HuH-7 (cell line): ENCODE results near the gene PIWIL4.
"Not testable (repeated sequence)": the region's sequence is repeated elsewhere in the genome, so short reads cannot be mapped to it uniquely, and the experiment has no call there.

Experiments
- DNase-seq: peaks from one replicate; pipeline ENCODE4 v3.0.0; 2011; ENCODE audit warnings: low spot score

The PIWIL4 gene

DNA sequence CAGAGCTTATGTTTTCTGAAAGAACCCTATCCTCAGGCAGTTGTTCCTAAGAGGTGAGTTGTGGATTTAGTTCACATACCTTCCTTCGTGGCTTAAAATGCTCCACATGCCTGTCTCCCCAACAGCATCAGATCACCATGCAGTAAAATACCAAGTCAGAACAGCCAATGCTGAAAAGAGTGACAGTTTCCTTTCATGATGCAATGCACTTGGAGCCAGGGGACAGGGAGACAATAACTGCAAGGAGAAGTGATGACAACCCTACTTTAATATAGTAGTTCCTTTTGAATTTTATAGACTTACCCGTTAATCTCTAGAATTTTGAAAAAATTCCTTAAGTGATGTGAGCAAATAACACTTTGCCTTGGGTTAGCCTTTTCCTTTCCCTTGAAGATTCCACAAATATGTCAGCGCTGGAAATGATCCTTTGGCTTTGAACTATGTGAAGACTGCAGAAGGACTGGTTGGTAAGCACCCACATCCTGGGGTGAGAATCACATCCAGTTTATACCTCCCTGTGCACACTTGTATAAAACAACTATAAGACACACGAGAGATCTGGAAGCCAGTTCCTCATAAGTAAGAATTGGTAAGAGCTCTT is 71.2 kb downstream of the PIWIL4 start:
- DNase-seq = no peak

DNA sequence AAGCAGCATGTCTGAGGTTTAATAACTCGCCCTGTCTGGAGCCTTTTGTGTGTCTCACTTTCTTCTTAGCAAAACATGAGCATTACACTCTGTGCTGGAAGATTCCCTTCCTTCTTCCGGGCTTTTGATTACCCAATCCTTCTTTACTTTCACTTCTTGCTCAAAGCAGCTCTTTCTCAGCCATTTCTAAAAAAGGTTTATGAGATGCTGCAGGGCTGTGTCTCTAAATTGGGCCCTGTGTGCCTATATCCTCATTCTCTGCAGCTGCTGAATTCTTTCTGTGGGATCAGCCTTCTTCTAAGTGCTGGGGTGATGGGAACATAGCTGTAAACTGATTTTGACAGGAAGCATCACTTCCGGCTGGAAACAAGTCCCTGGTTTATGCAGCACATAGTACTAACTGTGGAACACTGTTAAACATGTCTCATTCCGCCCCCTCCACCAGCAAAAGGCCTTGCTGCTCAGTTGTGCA is 71.8 kb downstream of the PIWIL4 start:
- no peak for DNase-seq

DNA sequence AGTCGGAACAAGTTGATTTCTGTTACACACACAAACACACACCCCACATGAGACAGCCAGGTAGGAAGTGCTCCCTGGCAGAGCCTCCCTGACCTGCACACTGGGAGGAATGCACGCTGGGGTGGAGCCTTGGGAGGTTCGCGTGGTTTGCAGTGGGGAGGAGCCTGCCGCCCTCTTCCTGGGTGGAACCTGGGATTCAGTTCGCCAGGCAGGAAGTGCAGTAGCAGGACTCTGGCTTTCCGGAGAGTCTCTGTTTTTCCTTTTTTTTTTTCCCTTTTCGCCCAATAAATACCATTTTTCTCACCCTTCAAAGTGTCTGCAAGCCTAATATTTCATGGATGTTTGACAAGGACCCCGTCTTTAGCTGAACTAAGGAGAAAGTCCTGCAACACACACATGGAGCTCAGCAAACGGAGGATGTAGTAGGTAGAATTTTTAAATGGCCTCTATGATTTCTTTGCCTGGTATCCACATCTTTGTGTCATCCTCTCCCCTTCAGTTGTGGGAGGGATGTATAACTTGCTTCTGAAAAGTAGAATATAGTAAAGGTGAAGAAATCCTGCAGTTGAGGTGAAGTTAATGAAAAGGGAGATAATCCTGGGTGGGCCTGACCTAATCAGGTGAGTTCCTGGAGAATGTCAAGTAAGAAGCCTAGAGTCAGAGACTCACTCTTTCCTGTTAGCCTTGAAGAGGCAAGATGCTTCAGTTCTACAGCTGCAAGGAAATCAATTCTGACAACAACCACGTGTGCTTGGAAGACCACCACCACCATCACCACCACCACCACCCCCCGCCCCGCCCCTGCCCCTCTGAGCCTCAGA is 72.9 kb downstream of the PIWIL4 start:
- DNase-seq = no peak

DNA sequence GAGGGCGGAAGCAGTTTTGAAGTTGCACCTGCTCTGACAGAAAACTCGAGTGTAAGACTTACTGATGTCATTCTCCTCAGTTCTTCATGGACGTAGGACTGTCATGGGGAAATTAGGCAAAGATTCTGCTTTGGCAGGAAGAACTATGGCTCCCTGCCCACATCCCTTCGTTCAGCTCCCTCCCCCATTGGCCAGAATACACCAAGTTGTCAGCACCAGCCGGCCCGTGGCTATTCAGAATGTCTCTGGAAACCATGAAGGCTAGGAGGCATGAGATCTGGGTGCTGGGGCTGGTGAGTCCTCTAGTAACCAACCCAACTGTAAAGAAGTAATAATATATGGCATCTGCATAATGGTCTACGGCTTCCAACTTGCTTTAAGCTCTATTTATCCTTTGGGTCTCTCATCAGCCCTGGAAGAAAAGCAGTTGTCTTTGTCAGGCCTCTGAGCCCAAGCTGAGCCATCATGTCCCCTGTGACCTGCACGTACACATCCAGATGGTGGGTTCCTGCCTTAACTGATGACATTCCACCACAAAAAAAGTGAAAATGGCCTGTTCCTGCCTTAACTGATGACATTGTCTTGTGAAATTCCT is 74.1 kb downstream of the PIWIL4 start:
- DNase-seq = no peak

DNA sequence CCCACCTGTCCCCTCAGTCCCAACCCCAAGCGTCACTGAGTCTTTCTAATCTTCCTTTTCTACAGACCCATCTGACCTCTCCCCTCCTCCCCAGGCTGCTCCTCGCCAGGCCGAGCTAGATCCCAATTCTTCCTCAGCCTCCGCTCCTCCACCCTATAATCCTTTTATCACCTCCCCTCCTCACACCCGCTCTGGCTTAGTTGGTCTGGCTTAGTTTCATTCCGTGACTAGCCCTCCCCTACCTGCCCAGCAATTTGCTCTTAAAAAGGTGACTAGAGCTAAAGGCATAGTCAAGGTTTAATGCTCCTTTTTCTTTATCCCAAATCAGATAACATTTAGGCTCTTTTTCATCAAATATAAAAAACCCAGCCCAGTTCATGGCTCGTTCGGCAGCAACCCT is 76.0 kb downstream of the PIWIL4 start:
- DNase-seq = not testable (repeated sequence)

DNA sequence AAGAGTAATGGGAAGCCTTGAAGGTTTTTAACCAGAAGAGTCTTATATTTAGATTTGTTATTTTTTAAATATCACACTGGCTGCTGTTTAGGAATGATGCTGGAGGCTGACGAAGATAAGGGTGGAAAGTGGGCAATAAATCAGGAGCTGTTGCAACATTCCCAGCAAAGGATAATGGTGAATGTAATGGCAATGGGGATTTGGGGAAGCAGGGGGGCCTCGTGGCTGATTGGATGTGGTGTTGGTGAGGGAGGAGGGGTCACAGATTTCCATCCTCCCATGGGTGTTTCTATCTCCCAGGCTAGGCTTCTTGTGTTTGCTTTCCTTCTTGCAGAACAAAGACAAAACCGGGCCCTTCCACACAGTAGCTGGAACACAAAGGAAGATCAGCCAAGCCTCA is 80.8 kb downstream of the PIWIL4 start:
- DNase-seq = no peak

- DNase-seq = no peak
These were observed 81.6 kb downstream of the PIWIL4 start for GRCh38 chr11:94648789-94649188.

DNA sequence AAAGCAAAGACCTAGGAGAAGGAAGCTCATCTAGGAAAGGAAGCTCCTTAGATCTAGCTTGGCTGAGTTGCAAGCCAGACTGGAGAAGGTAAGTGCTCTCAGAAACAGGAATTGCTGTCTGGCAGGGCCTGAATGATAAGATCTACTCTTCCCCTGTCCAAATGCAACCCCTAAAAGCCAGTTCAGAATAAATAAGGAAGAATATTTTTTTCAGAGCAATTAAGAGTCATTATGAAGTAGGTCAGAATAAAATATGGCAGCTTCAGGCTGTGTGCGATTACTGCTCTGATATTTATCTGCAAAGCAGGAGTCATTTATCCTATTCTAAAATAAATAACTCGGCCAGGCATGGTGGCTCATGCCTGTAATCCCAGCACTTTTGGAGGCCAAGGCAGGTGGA is 82.1 kb downstream of the PIWIL4 start:
- no peak for DNase-seq

GRCh38 chr11:94649964-94650623 is 82.9 kb downstream of the PIWIL4 start:
- DNase-seq = no peak

- DNase-seq = no peak
These were observed 83.6 kb downstream of the PIWIL4 start for GRCh38 chr11:94650756-94651155.

- DNase-seq = no peak
These were observed 85.6 kb downstream of the PIWIL4 start for GRCh38 chr11:94652735-94653284.

GRCh38 chr11:94653561-94653960 is 86.4 kb downstream of the PIWIL4 start:
- no peak for DNase-seq

- no peak for DNase-seq
These were observed 87.0 kb downstream of the PIWIL4 start for GRCh38 chr11:94654201-94654600.

- DNase-seq = no peak
These were observed 88.1 kb downstream of the PIWIL4 start for GRCh38 chr11:94655291-94655690.

DNA sequence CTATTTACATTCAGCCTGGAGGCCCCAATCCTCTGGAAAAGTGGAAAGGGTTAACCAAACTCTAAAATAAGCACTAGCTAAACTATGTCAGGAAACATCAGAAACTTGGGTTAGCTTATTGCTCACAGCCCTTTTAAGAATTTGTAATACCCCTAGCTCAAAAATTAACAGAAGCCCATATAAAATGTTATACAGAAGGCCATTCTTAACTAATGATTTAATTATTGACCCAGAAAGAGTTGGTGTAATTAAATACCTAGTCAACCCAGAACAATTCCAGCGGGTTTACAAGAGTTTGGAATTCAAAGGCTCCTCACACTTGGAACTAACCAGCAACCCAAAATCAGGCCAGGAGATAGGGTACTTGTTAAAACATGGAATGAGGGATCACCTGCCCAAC is 88.8 kb downstream of the PIWIL4 start:
- no peak for DNase-seq

- no peak for DNase-seq
These were observed 89.8 kb downstream of the PIWIL4 start for GRCh38 chr11:94656968-94657367.

DNA sequence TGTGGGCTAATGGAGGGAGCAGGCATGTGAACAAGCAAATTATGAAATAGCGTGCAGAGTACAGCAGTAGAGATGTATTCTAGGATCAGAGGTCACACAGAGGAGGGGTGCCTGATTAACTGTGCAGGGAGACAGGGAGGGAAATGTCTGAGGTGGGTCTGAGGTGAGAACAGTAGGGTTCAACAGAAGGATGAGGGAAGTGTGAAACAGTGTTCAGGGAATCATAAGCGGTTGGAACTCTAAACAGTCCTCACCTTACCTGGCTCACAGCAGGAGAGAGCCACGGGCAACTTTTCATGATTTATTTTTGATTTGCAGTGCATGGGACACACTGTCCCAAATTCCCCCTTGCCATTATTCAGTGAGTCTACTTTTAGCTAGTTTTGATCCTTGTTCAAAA is 90.5 kb downstream of the PIWIL4 start:
- no peak for DNase-seq

GRCh38 chr11:94658386-94658785 is 91.2 kb downstream of the PIWIL4 start:
- DNase-seq = no peak

GRCh38 chr11:94658888-94659287 is 91.7 kb downstream of the PIWIL4 start:
- DNase-seq = no peak

DNA sequence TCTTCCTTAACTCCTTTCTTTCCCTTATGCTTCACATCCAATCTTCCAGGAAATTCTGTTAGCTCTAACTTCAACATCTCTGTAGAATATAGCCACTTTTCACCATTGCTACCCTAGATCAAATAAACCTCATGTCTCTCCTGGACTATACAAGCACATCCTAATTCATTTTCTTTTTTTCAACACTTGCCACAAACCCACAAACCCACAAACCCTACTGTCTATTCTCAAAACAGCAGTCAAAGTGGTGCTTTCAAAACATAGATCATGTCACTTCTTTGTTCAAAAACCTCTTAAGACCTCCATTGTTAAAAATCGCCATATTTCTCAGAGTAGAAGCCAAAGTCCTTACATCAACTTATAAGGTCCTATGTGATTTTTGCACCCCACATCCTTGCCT is 94.3 kb downstream of the PIWIL4 start:
- DNase-seq = no peak

- DNase-seq = no peak
These were observed 95.1 kb downstream of the PIWIL4 start for GRCh38 chr11:94662065-94662779.
